COLO829 (cell line): Measurements from ENCODE around the gene FRMD5.
"Not testable (repeated sequence)": the region's sequence is repeated elsewhere in the genome, so short reads cannot be mapped to it uniquely, and the experiment has no call there.

Source experiments
- DNase-seq: peaks from one replicate; pipeline ENCODE4 v3.0.0; 2012; ENCODE audit warnings: low spot score

FRMD5 gene

GRCh38 chr15:44195151-44195740, at the start of gene FRMD5:
Gene FRMD5, minus strand, starts transcription at chr15:44195271.
- peak; percentile 81 for DNase-seq

GRCh38 chr15:44243829-44244228, 48.8 kb upstream of the FRMD5 start:
- DNase-seq, result no peak

GRCh38 chr15:44243141-44243540, 48.1 kb upstream of the FRMD5 start:
- DNase-seq, result no peak

- no peak for DNase-seq
These were observed 36.8 kb upstream of the FRMD5 start for GRCh38 chr15:44231842-44232241.

GRCh38 chr15:44229301-44229700, 34.2 kb upstream of the FRMD5 start:
- DNase-seq, result not testable (repeated sequence)

- DNase-seq, result no peak
These were observed 32.5 kb upstream of the FRMD5 start for GRCh38 chr15:44227584-44227983.

GRCh38 chr15:44227001-44227400, 31.9 kb upstream of the FRMD5 start:
- DNase-seq, result not testable (repeated sequence)

- no peak for DNase-seq
These were observed 27.4 kb upstream of the FRMD5 start for GRCh38 chr15:44222478-44222877.

GRCh38 chr15:44219073-44219472, 24.0 kb upstream of the FRMD5 start:
- DNase-seq, result no peak

GRCh38 chr15:44216958-44217357, 21.9 kb upstream of the FRMD5 start:
- DNase-seq, result no peak

- peak; percentile 86 for DNase-seq
These were observed 20.5 kb upstream of the FRMD5 start for GRCh38 chr15:44215594-44215993.

- DNase-seq, result no peak
These were observed 13.9 kb upstream of the FRMD5 start for GRCh38 chr15:44208956-44209355.

- DNase-seq, result no peak
These were observed 12.6 kb upstream of the FRMD5 start for GRCh38 chr15:44207643-44208042.

- DNase-seq, result no peak
These were observed 4.3 kb upstream of the FRMD5 start for GRCh38 chr15:44199393-44199792.

GRCh38 chr15:44194323-44195150, 534 bp downstream of the FRMD5 start:
- peak; percentile 35 for DNase-seq

GRCh38 chr15:44193651-44194322, 1.3 kb downstream of the FRMD5 start:
- DNase-seq, result no peak

GRCh38 chr15:44188795-44189194, 6.3 kb downstream of the FRMD5 start:
- peak; percentile 64 for DNase-seq

- DNase-seq, result no peak
These were observed 8.4 kb downstream of the FRMD5 start for GRCh38 chr15:44186705-44187104.

- no peak for DNase-seq
These were observed 11.7 kb downstream of the FRMD5 start for GRCh38 chr15:44183363-44183762.

GRCh38 chr15:44181410-44181809, 13.7 kb downstream of the FRMD5 start:
- DNase-seq, result no peak

- no peak for DNase-seq
These were observed 17.9 kb downstream of the FRMD5 start for GRCh38 chr15:44177139-44177538.

GRCh38 chr15:44173813-44174212, 21.3 kb downstream of the FRMD5 start:
- DNase-seq, result no peak

GRCh38 chr15:44163370-44163769, 31.7 kb downstream of the FRMD5 start:
- no peak for DNase-seq
